ENCODE results near the gene GRIN3B.
A peak's percentile ranks its signal among the peaks of the same experiment; 100 is the strongest.

Gene GRIN3B

GRCh38 chr19:964116-964520 lies 36.1 kb upstream of the GRIN3B start:
- DNase-seq (ENCODE audit: low read depth in 2 of 2): no peak

DNA sequence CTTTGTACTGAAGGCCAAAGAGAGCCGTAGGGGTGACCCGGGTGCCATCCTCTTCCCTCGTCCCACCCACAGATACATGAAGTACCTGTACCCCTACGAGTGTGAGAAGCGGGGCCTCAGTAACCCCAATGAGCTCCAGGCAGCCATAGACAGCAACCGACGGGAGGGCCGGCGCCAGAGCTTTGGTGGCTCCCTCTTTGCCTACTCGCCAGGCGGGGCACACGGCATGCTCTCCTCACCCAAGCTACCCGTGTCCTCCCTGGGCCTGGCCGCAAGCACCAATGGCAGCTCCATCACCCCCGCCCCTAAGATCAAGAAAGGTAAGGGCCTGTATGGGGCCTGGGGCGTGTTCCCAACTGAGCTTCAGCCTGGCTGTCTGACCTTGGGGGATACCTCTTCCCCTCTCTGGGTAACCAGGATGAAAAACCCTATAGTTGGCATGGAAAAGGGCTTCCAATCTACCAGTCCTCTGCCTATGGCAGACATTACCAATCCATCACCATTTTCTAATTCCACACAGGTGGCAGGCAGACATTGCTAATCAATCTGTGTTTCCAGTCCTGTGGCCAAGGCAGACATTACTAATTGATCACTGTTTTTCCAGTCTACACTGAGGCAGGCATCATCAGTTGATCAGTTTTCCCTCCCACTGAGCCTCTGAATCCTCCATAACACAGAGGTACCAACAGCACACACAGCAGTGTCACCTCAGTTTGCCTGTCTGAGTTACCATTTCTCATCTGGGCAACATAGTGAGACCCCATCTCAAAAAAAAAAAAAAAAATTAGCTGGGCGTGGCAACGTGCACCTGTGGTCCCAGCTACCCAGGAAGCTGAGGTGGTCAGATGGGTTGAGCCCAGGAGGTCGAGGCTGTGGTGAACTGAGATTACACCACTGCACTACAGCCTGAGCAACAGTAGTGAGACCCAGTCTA lies 35.2 kb upstream of the GRIN3B start:
- no peak for DNase-seq (ENCODE audit: low read depth in 2 of 2)

GRCh38 chr19:966485-967088 lies 33.6 kb upstream of the GRIN3B start:
- DNase-seq (ENCODE audit: low read depth in 2 of 2): no peak

- no peak for DNase-seq (ENCODE audit: low read depth in 2 of 2)
Observed at GRCh38 chr19:970695-971094, 29.5 kb upstream of the GRIN3B start.

GRCh38 chr19:971795-972194 lies 28.4 kb upstream of the GRIN3B start:
- no peak for DNase-seq (ENCODE audit: low read depth in 2 of 2)

DNA sequence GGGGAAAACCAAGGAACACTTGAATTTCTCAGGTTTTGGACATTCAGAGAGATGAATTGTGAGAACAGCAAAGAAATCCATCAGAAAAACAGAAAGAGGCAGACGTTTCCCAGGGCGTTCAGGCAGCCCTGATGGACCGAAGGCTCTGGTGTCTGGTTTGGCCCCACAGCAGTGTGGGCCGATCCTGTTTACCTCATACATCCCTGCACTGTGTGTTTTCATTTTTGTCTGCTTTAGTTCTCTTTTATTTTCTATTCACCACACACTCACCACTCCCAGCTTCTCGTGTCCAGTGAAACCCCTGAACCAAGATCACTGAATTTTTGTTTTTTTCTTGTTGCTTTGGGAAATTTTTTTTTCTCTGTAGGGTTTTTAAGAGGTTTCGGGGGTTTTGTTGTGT lies 27.9 kb upstream of the GRIN3B start:
- DNase-seq (ENCODE audit: low read depth in 2 of 2): no peak

DNA sequence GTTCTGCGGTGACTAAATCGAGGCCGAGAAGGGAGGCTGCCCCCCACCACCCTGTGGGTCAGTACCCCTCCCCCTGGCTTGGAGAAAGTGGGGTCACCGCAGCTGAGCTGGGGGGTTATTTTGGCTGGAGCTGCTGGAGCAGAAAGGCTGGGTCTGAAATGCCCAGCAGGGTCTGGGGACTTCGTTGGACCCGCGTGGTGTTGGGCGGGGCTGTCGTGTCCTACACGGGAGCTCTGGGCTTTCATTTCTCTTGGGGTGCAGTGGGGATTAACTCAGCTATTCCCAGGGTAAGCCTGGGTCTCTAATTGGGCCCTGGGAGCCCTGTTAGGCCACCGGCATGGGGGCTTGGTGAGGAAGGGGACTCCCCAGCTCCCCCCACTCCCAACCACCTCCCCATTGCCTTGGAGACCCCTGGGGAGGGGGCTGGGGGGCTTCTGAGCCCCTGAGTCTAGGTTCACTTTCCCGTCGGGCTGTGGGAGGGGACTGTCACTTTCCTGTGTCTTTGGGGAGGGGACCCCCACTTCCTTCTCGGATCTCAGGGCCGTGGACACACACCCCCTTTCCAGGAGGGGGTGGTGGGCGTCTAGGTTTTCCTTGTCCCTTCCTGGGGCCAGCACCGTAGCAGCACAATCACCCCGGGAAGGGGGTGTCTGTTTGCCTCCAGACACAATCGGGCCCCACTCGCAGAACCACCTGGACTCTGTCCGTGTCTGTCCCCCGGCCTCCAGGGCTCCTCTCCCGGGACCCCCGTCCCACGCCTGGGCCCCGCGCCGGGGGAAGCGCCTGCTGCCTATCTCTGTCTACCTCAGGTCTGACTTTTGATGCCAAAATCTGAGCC lies 26.3 kb upstream of the GRIN3B start:
- no peak for DNase-seq (ENCODE audit: low read depth in 2 of 2)

DNA sequence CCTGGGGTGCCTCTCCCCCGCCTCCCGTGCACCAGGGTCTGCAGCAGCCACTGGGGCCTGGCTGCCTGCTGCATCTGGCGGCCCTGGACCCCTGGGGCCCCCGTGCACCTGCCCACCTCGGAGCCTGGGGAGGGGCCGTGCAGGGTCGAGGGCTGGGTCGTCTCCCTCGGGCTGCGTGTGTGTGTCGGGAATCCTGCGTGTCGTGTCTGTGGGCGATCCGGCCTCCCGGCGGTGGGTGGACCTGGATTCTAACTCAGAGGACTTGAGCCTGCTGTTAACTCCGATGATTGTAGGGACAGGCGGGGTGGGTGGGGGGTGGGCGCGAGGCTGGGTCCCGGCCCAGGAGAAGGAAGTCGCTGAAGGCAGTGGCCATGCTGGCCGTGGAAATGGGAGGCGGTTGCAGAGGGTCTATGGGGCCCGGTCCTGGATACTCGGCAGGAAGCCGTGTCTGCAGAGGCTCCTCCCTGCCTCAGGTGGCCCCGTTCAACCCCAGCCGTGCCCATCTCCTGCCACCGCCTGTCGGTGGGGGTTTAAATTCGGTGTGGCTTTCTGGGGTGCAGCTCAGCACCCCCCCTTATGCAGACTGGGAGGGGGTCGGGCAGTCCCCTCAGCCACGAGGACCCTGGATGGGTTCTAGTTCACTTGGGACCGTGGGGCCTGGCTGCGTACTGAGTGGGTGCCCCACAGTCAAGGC lies 25.5 kb upstream of the GRIN3B start:
- no peak for DNase-seq (ENCODE audit: low read depth in 2 of 2)

DNA sequence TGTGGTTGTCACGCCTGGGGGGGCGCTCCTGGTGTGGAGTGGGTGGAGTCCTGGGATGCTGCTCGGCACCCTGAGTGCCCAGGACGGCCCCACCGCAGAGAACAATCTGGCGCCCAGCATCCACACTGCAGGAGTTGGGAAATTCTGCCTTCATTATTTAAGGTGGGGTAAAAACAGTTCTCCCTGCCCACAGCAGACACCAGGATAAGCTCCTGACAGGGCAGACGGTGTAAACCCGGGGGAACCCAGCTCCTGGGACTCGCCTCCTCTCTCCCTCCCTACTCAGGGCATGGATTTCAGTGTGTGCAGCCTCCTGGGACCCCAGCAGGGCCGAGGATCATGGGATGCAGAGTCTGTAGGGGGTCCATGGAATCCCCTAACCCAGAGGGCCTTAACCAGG lies 23.7 kb upstream of the GRIN3B start:
- no peak for DNase-seq (ENCODE audit: low read depth in 2 of 2)

DNA sequence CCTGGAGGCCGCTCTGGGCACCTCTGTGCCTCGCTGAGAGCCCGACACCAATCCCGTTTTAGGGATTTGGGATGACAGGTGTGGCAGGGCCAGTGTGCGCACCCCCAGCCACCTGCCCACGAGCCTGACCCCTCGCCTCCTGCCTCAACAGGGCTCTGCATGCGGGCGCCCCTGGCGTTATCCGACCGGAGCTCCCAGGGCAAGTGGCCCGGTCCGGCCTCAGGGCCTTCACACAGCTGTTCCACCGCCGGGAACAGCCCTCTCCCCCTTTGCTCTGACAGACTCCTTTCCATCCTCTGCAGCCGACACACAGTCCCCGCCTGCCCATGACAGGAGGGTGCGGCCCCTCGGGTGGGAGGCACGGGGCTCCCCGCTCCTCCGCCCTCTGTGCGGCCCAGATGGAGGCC lies 23.2 kb upstream of the GRIN3B start:
- no peak for DNase-seq (ENCODE audit: low read depth in 2 of 2)

DNA sequence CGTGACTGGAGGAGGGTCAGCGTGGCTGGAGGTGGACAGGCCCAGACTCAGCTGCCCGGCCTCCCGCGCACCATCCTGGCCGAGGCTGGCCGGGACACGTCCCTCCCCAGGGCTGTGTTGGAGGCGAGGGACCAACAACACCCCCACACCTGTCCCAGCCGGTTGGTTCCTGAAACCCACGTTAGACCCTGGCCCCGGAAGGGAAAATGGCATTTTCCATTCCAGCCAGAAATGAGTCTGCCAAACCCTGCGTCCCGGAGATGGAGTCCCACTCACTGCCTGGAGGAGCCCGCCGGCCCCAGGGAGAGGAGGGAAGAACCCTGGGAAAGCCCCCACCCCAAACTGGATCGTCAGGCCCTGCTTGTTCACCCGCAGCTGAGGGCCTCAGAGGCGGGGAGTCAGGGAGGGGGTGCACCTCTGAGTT lies 20.9 kb upstream of the GRIN3B start:
- no peak for DNase-seq (ENCODE audit: low read depth in 2 of 2)

- no peak for DNase-seq (ENCODE audit: low read depth in 2 of 2)
Observed at GRCh38 chr19:980133-980998, 19.9 kb upstream of the GRIN3B start.

DNA sequence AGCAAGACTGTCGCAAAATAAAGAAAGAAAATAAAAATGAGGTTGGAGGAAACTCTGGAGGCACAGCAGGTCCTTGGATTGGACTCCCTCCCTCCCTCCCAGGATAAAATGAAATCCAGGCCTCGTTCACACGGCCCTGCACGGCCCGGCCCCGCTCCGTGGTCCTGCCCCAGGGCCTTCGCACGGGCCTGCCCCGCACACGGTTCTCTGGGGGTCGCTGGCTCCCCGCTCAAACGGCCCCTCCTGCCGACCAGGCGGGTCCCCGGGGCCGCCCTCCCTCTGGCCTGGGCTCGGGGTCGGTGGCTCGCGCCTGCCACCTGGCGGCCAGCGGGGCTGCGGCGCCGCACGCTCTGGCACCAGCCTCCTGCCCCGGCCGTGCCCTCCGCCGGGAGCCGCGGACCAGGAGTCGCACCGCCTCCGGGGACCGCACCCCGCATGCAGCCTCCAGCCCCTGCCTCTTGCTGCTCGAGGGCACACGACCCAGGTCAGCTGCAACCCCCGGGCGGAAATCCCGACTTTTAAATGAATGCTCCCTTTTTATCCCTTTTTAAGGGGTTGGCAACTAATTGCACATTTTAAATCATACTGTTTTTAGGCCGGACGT lies 17.6 kb upstream of the GRIN3B start:
- peak; percentile 40 to 55 for DNase-seq (ENCODE audit: low read depth in 2 of 2)

DNA sequence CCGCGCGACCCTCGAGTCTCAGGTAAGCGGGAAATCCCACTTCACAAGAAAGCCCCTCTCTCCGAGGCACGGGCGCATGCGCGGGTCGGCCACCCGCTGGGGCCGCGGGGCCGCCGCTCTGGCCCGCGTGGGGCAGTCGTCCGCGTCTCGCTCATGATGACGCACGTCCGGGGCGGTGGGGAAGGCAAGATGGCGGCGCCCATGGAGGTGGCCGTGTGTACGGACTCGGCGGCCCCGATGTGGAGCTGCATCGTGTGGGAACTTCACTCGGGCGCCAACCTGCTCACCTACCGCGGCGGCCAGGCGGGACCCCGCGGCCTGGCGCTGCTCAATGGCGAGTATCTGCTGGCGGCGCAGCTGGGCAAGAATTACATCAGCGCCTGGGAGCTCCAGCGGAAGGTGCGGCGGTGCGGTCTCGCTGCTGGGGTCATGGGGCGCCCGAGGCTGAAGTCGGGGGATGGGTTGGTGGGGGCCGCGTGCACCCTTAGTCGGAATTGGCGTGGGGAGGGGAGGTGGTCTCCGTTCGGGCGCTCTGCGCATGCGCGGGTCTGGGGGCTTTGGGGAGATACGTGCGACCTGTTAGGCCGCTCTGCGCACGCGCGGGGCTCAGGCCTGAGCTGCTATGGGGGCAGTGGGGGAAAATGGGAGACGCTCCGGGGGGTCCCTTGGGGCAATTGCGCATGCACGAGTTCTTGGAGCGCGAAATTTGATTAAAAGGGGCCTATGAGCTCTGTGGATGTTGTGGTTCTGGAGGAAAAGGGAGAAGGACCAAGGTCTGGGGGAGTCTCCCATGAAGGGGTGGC lies 15.9 kb upstream of the GRIN3B start, which contains the start of gene WDR18:
TSS of gene WDR18 (plus strand) at position 181 of the 803 bp plus-strand sequence. CDS start at position 190, 9 bp downstream.
- DNase-seq (ENCODE audit: low read depth in 2 of 2): peak; percentile 79 to 84

- no peak for DNase-seq (ENCODE audit: low read depth in 2 of 2)
Observed at GRCh38 chr19:986083-986482, 14.1 kb upstream of the GRIN3B start.

- DNase-seq (ENCODE audit: low read depth in 2 of 2): no peak
Observed at GRCh38 chr19:988081-988480, 12.1 kb upstream of the GRIN3B start.

- DNase-seq (ENCODE audit: low read depth in 2 of 2): no peak
Observed at GRCh38 chr19:988510-988909, 11.7 kb upstream of the GRIN3B start.

DNA sequence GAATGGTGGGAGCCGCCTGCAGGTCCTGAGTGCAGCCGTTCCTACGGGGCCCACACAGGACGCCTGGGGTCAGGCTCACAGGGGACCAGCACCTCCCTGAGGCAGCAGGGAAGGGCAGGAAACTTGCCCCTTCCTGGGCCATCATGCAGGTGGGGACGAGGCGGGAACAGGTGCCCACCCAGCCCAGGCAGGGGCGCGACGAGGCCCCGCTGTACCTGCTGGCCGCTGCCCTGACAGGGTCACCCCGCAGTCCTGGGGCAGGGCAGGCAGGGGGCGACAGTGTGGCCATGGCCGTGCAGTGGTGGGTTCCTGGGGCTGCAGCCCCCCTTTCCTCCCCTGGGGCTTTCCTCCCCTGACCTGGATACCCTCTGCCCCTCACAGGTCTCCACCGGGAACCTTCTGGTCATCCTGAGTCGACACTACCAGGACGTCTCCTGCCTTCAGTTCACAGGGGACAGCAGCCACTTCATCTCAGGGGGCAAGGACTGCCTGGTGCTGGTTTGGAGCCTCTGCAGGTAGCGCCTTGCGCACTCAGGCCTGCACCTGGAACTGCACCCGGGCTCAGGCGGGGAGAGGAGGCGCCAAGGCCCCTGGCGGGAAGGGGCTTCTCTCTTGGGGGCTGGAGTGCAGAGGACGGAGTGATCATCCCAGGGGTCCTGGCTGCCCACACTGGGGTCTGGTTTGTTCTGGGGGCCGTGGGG lies 10.7 kb upstream of the GRIN3B start:
- DNase-seq (ENCODE audit: low read depth in 2 of 2): no peak

GRCh38 chr19:990119-990571 lies 10.1 kb upstream of the GRIN3B start:
- no peak for DNase-seq (ENCODE audit: low read depth in 2 of 2)
